Mammary epithelial cell (primary cell): Measurements from ENCODE around the gene KIAA0753.

ENCODE experiments used
- CTCF ChIP-seq, 2 donors: IDR thresholded peaks in 1 of 2; conservative IDR thresholded peaks in 1 of 2; 2 replicates each; pipeline ENCODE4 v1.5.1; 2011 to 2012; ENCODE audit warnings: inconsistent platforms in 2 of 2, low read length in 2 of 2, mild to moderate bottlenecking in 2 of 2, control low read depth in 1 of 2, low read depth in 1 of 2; ENCODE audit not compliant: insufficient read depth in 1 of 2; ENCODE audit errors: extremely low read depth in 1 of 2
- EZH2 ChIP-seq: IDR thresholded peaks from 2 replicates; pipeline ENCODE4 v1.6.1; 2012; ENCODE audit warnings: low read length, inconsistent platforms, borderline replicate concordance

- TF ChIP-seq CTCF (conservative IDR thresholded peaks at IDR 0.05 in 1 of 2, IDR thresholded peaks at IDR 0.05 in 1 of 2; ENCODE audit: extremely low read depth in 1 of 2, insufficient read depth in 1 of 2, low read depth in 1 of 2, low read length in 2 of 2) = no peak
- no peak for TF ChIP-seq EZH2
Observed at GRCh38 chr17:6559753-6560215, 80.7 kb downstream of the KIAA0753 start.
